Osteocyte (in vitro differentiated cells): ENCODE data around the gene CTCF. TPM values are rescaled to one million over a fixed set of nuclear protein-coding genes. Genes with fewer than 3 reads are reported as not detected.
"Not testable (repeated sequence)": the region's sequence is repeated elsewhere in the genome, so short reads cannot be mapped to it uniquely, and the experiment has no call there.

Experiments
- DNase-seq: peaks from one replicate; pipeline ENCODE4 v3.0.0; 2021; ENCODE audit warnings: mixed read lengths; ENCODE audit not compliant: unreplicated experiment; ENCODE audit errors: extremely low spot score
- H3K27ac Mint-ChIP-seq: one replicate; pipeline ENCODE4 v1.8.0; 2021; ENCODE audit warnings: mild to moderate bottlenecking, mixed read lengths; ENCODE audit not compliant: unreplicated experiment
- H3K27me3 Mint-ChIP-seq: one replicate; pipeline ENCODE4 v1.8.0; 2021; ENCODE audit warnings: mixed read lengths; ENCODE audit not compliant: unreplicated experiment
- H3K36me3 Mint-ChIP-seq: one replicate; pipeline ENCODE4 v1.8.0; 2021; ENCODE audit warnings: mixed read lengths; ENCODE audit not compliant: unreplicated experiment
- H3K4me1 Mint-ChIP-seq: one replicate; pipeline ENCODE4 v1.8.0; 2021; ENCODE audit warnings: mixed read lengths; ENCODE audit not compliant: unreplicated experiment
- H3K4me3 Mint-ChIP-seq: one replicate; pipeline ENCODE4 v1.8.0; 2021; ENCODE audit warnings: mild to moderate bottlenecking, moderate library complexity, mixed read lengths; ENCODE audit not compliant: unreplicated experiment
- H3K9me3 Mint-ChIP-seq: one replicate; pipeline ENCODE4 v1.8.0; 2021; ENCODE audit warnings: mixed read lengths; ENCODE audit not compliant: unreplicated experiment
- total RNA-seq: library from RNA; stranded (reverse); gene quantifications from 2 replicates; pipeline ENCODE4 v1.2.1, GENCODE V29; 2021
- TF ChIP-seq, protein P1 (sequence below): fragments of 200-600 bp; sonication (generic); IDR thresholded peaks from 2 replicates; pipeline ENCODE4 v1.5.0; 2021; ENCODE audit warnings: antibody characterized with exemption, mild to moderate bottlenecking, moderate library complexity

Gene CTCF
- total RNA-seq, 1 donor from 2014 or later: 43.2 TPM

DNA sequence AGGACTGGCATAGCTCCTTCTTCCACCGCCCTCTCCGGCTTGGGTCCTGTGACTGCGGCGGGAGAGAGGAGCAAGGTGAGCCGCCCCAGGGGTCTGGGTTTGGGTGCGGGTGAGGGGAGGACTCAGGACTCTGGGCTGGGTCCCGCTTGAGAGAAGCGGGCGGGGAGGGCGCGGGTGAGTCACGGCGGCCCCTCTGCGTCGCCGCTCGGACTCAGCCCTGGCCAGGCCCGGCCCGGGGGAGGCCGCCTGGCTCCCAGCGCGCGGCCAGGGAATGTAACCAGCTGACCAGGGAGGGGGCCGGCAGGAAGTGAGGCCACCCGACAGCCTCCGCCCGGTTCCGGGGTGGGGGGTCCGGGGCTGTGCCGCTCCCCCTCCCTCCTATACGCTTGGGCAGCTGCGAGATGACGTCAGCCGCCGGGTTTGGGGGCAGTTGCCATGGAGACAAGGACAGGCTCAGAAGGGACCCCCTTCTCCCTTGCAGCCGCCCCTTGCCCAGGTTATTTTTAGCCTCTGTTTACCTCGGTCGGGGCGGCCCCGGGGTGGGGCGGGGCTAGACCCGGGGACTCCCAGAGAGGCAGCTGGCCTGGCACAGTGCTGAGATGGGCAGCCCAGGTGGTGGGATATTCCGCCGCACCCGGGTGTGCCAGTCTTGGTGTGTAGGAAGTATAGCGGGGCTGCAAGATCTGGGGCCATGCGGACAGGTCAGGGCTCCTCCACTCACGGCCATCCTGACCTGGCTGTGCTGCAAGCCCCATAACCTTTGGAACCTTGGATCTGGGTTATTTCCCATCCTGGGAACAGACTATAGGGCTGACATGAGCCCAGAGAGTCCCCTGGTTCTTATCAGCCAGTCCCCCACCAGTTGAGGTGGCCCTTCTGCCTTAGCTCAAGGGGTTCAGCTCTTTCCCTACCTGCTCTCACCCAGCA lies 32.0 kb upstream of the CTCF start:
- H3K36me3 Mint-ChIP-seq: no peaks in the 10 kb centered on the region
- peaks cover 24% of the 10 kb centered on the region for H3K4me1 Mint-ChIP-seq
- TF ChIP-seq, protein P1, sequence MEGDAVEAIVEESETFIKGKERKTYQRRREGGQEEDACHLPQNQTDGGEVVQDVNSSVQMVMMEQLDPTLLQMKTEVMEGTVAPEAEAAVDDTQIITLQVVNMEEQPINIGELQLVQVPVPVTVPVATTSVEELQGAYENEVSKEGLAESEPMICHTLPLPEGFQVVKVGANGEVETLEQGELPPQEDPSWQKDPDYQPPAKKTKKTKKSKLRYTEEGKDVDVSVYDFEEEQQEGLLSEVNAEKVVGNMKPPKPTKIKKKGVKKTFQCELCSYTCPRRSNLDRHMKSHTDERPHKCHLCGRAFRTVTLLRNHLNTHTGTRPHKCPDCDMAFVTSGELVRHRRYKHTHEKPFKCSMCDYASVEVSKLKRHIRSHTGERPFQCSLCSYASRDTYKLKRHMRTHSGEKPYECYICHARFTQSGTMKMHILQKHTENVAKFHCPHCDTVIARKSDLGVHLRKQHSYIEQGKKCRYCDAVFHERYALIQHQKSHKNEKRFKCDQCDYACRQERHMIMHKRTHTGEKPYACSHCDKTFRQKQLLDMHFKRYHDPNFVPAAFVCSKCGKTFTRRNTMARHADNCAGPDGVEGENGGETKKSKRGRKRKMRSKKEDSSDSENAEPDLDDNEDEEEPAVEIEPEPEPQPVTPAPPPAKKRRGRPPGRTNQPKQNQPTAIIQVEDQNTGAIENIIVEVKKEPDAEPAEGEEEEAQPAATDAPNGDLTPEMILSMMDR: no peak
- no peak for DNase-seq
- H3K4me3 Mint-ChIP-seq: peak overlapping the region; percentile 82
- H3K9me3 Mint-ChIP-seq: no peaks in the 10 kb centered on the region
- no peaks in the 10 kb centered on the region for H3K27me3 Mint-ChIP-seq
- peak overlapping the region; percentile 94 for H3K27ac Mint-ChIP-seq

DNA sequence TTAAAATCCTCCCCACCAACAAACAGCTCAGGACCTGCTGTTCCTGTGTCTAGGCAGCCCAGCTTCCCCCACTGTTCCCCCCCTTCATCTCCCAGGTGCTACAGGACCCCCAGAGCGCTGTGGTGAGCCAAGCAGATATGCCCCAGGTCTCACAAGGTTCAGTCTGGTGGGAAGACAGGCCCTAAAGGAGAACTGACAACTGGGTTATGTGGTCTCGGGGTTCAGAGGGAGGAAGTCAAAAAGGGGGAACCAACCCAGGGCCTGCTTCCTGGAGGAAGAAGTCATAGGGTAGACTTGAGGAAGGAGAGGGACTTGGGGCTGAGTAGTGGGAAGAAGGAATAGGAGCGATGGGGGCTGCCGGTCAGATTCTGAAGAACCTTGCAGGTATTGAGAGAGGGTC lies 31.1 kb upstream of the CTCF start:
- Mint-ChIP-seq H3K27me3 (no peaks in the 10 kb centered on the region), H3K36me3 (no peaks in the 10 kb centered on the region), H3K9me3 (no peaks in the 10 kb centered on the region), H3K4me1 (peaks cover 34% of the 10 kb centered on the region), H3K27ac (peak overlapping the region; percentile 64), H3K4me3 (peak overlapping the region; percentile 4)
- TF ChIP-seq, protein P1: no peak
- no peak for DNase-seq

DNA sequence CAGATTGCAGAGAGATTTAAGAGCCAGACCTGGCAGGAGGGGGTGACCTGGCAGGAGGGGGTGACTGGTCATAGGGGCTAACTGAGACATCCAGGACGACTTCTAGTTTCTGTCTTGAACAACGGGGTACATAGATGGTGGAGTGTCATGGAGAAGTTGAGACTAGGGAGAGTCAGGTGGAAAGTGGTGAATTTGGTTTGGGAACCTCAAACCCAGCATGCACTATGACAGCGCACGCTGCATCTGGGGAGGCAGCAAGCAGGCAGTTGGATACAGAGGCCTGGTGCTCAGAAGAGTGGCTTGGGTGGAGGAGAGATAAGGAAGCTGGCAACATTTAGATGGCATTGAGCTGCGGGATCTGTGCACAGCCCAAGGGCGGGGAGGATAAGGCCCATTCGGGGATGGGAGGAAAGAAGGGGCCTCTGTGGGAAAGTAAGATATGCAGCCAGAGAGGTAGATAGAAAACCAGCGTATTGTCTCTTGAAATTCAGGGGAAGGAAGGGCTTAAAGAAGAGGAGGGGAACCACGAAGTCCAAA lies 29.2 kb upstream of the CTCF start:
- no peak overlapping the region for H3K27ac Mint-ChIP-seq
- H3K36me3 Mint-ChIP-seq: no peaks in the 10 kb centered on the region
- no peaks in the 10 kb centered on the region for H3K27me3 Mint-ChIP-seq
- H3K4me3 Mint-ChIP-seq: no peak overlapping the region
- DNase-seq: no peak
- TF ChIP-seq, protein P1: no peak
- no peaks in the 10 kb centered on the region for H3K9me3 Mint-ChIP-seq
- H3K4me1 Mint-ChIP-seq: peaks cover 44% of the 10 kb centered on the region

DNA sequence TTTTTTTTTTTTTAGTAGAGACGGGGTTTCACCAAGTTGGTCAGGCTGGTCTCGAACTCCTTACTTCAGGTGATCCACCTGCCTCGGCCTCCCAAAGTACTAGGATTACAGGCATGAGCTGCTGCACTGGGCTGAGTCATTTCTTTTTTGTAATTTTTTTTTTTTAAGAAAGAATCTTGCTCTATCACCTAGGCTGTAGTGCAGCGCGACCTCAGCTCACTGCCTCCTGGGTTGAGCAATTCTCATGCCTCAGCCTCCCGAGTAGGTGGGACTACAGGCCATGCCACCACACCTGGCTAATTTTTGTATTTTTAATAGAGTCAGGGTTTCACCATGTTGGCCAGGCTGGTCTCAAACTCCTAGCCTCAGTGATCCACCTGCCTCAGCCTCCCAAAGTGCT lies 28.3 kb upstream of the CTCF start:
- Mint-ChIP-seq H3K27ac (peak overlapping the region; percentile 44), H3K4me1 (peaks cover 51% of the 10 kb centered on the region)
- not testable (repeated sequence) for DNase-seq, H3K4me3 Mint-ChIP-seq, H3K36me3 Mint-ChIP-seq, H3K27me3 Mint-ChIP-seq, H3K9me3 Mint-ChIP-seq

DNA sequence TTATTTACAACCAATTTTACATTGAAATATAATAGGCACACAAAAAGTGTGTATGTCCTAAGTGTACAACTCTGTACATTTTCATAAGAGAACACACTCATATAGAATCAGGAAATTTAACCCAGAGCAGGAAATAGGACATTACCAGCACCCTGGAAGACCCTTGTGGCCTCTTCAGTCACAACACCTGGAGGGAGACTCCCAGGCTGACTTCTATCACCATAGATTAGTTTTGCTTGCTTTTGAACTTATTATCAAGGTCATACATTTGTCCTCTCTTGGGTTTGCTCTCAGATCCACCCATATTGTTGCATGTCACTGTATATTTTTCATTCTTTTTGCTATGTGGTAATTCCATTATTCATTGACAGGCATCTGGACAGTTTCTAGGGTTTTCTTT lies 27.9 kb upstream of the CTCF start:
- Mint-ChIP-seq H3K4me1 (peaks cover 55% of the 10 kb centered on the region), H3K4me3 (no peak overlapping the region), H3K27me3 (no peaks in the 10 kb centered on the region), H3K36me3 (no peaks in the 10 kb centered on the region), H3K27ac (peak overlapping the region; percentile 44), H3K9me3 (no peaks in the 10 kb centered on the region)
- no peak for DNase-seq
- TF ChIP-seq, protein P1: no peak
